Osteoblast (primary cell): ENCODE results near the gene LRRC46. TPM values are rescaled to one million over a fixed set of nuclear protein-coding genes. Genes with fewer than 3 reads are reported as not detected.
A peak's percentile ranks its signal among the peaks of the same experiment; 100 is the strongest.

Source experiments
- DNase-seq: peaks from one replicate; pipeline ENCODE4 v3.0.0; 2011; ENCODE audit warnings: low spot score, mixed read lengths; ENCODE audit not compliant: insufficient read length; ENCODE audit errors: missing footprints
- H2AFZ ChIP-seq: 2 replicates; pipeline ENCODE4 v1.6.0; 2011; ENCODE audit warnings: mild to moderate bottlenecking, low read length
- H3K27ac ChIP-seq: 2 replicates; pipeline ENCODE4 v1.5.1; 2011; ENCODE audit warnings: mild to moderate bottlenecking, low read depth, low read length, moderate library complexity
- H3K27me3 ChIP-seq: 2 replicates; pipeline ENCODE4 v1.6.0; 2012; ENCODE audit warnings: mild to moderate bottlenecking, control low read depth, inconsistent platforms, low read length, moderate library complexity; ENCODE audit not compliant: insufficient read depth
- H3K36me3 ChIP-seq: 2 replicates; pipeline ENCODE4 v1.5.1; 2011; ENCODE audit warnings: mild to moderate bottlenecking, low read length, control low read depth, moderate library complexity; ENCODE audit not compliant: insufficient read depth
- H3K4me1 ChIP-seq: 2 replicates; pipeline ENCODE4 v1.5.1; 2011; ENCODE audit warnings: mild to moderate bottlenecking, low read length, control low read depth, moderate library complexity; ENCODE audit not compliant: insufficient read depth
- H3K4me2 ChIP-seq: 2 replicates; pipeline ENCODE4 v1.6.0; 2011; ENCODE audit warnings: mild to moderate bottlenecking, low read length; ENCODE audit not compliant: insufficient read depth
- H3K4me3 ChIP-seq: fragments of 200-600 bp; sonication (generic); 3 replicates; pipeline ENCODE4 v1.5.1; 2012; ENCODE audit warnings: mild to moderate bottlenecking, low read length, inconsistent platforms; ENCODE audit not compliant: insufficient read depth
- H3K79me2 ChIP-seq: 2 replicates; pipeline ENCODE4 v1.6.0; 2012; ENCODE audit warnings: mild to moderate bottlenecking, low read length, control low read depth, inconsistent platforms; ENCODE audit not compliant: insufficient read depth
- H3K9me3 ChIP-seq: 2 replicates; pipeline ENCODE4 v1.5.1; 2011; ENCODE audit warnings: low read depth, low read length, control low read depth
- H4K20me1 ChIP-seq: 2 replicates; pipeline ENCODE4 v1.6.0; 2012; ENCODE audit warnings: mild to moderate bottlenecking, low read length, control low read depth; ENCODE audit not compliant: insufficient read depth
- total RNA-seq: library from RNA; depleted of rRNA; stranded (reverse); fragments of >200 nt; gene quantifications from 2 replicates; pipeline ENCODE4 v1.2.3, GENCODE V29; 2012
- TF ChIP-seq, protein P1 (sequence below): IDR thresholded peaks from 2 replicates; pipeline ENCODE4 v1.5.1; 2011; ENCODE audit warnings: mild to moderate bottlenecking, low read depth, low read length, moderate library complexity; ENCODE audit errors: extremely low read depth

Gene LRRC46
- total RNA-seq, 1 donor = not detected

DNA sequence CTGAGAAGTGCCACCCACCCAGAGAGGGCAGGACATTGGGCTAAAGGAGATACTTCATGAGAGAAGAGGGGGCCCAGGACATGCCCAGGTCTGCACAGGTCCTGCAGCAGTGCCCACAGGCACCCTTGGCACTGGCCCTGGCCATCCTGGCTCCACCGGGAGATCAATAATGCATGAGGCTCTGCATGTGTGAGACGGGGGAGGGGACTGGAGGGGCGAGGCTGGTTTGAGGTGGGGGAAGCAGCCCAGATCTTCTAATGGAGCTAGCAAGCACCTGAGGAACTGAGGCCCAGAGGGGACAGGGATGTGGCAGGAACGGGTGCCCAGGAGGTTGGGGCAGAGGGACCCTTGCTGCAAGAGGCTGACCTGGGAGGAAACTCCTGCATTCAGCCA lies 10.4 kb upstream of the LRRC46 start:
- peak; percentile 79 for DNase-seq
- H3K4me3 ChIP-seq = peak overlapping the region; percentile 86

GRCh38 chr17:47821424-47822391 lies 9.8 kb upstream of the LRRC46 start, which contains the start of gene OSBPL7:
TSS of gene OSBPL7 (minus strand) at chr17:47821794. CDS start at chr17:47820278, 1,516 bp downstream.
- Histone ChIP-seq H3K4me1 (peaks cover 20% of the 10 kb centered on the region), H2AFZ (peak within 1 kb of the TSS; percentile 81), H3K27me3 (no peaks in the 10 kb centered on the region), H4K20me1 (no peaks in the 10 kb centered on the region), H3K27ac (peak within 1 kb of the TSS; percentile 33), H3K9me3 (no peaks in the 10 kb centered on the region), H3K79me2 (no peaks in the 10 kb centered on the region), H3K4me2 (peak within 1 kb of the TSS; percentile 95), H3K4me3 (peak within 1 kb of the TSS; percentile 86), H3K36me3 (peaks cover 19% of the 10 kb centered on the region)
- TF ChIP-seq, protein P1, sequence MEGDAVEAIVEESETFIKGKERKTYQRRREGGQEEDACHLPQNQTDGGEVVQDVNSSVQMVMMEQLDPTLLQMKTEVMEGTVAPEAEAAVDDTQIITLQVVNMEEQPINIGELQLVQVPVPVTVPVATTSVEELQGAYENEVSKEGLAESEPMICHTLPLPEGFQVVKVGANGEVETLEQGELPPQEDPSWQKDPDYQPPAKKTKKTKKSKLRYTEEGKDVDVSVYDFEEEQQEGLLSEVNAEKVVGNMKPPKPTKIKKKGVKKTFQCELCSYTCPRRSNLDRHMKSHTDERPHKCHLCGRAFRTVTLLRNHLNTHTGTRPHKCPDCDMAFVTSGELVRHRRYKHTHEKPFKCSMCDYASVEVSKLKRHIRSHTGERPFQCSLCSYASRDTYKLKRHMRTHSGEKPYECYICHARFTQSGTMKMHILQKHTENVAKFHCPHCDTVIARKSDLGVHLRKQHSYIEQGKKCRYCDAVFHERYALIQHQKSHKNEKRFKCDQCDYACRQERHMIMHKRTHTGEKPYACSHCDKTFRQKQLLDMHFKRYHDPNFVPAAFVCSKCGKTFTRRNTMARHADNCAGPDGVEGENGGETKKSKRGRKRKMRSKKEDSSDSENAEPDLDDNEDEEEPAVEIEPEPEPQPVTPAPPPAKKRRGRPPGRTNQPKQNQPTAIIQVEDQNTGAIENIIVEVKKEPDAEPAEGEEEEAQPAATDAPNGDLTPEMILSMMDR = no peak
- peak; percentile 98 for DNase-seq

More for the DNA sequence above, 10.4 kb upstream of the LRRC46 start:
- H3K36me3 ChIP-seq = peaks cover 12% of the 10 kb centered on the region
- H3K4me2 ChIP-seq = peak overlapping the region; percentile 95
- H2AFZ ChIP-seq = peak overlapping the region; percentile 81
- peaks cover 20% of the 10 kb centered on the region for H3K4me1 ChIP-seq
- no peaks in the 10 kb centered on the region for H4K20me1 ChIP-seq
- TF ChIP-seq, protein P1 = no peak
- H3K79me2 ChIP-seq = no peaks in the 10 kb centered on the region
- H3K27me3 ChIP-seq = no peaks in the 10 kb centered on the region
- H3K9me3 ChIP-seq = no peaks in the 10 kb centered on the region
- peak overlapping the region; percentile 33 for H3K27ac ChIP-seq

DNA sequence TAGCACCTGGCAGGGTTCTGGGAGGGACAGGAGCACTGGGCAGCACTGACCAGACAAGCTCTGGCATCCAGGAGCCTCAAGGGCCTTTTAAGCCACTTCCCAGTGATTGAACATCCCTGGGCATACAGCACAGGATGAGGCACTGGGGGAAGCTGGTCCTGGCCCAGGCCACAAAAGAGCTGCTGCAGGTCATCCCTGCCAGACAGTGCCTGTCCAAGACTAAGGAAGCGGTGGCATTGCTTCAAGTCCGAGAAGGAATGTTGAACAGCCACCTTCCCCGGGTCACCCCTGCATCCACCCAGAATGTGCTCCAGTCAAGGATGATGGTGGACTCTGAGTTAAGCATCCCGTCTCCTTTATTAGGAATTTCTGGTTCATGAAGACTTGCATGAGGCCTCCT lies 8.7 kb upstream of the LRRC46 start:
- H3K9me3 ChIP-seq = no peaks in the 10 kb centered on the region
- H3K79me2 ChIP-seq = no peaks in the 10 kb centered on the region
- DNase-seq = peak; percentile 48
- no peak overlapping the region for H3K4me3 ChIP-seq
- H3K4me1 ChIP-seq = peaks cover 20% of the 10 kb centered on the region
- H2AFZ ChIP-seq = no peak overlapping the region
- TF ChIP-seq, protein P1 = no peak
- peaks cover 27% of the 10 kb centered on the region for H3K36me3 ChIP-seq
- no peaks in the 10 kb centered on the region for H4K20me1 ChIP-seq
- no peaks in the 10 kb centered on the region for H3K27me3 ChIP-seq
- H3K4me2 ChIP-seq = no peak overlapping the region
- no peak overlapping the region for H3K27ac ChIP-seq

- no peak for DNase-seq
- H3K27ac ChIP-seq = no peak overlapping the region
- H3K36me3 ChIP-seq = peaks cover 31% of the 10 kb centered on the region
- no peak overlapping the region for H2AFZ ChIP-seq
- H3K4me3 ChIP-seq = no peak overlapping the region
- no peaks in the 10 kb centered on the region for H3K27me3 ChIP-seq
- peaks cover 4% of the 10 kb centered on the region for H3K79me2 ChIP-seq
- peaks cover 2% of the 10 kb centered on the region for H4K20me1 ChIP-seq
- H3K9me3 ChIP-seq = no peaks in the 10 kb centered on the region
- H3K4me1 ChIP-seq = peaks cover 20% of the 10 kb centered on the region
- TF ChIP-seq, protein P1 = no peak
- H3K4me2 ChIP-seq = no peak overlapping the region
These were observed 8.0 kb upstream of the LRRC46 start for GRCh38 chr17:47823519-47823918.
